Measurements from ENCODE around the gene HILPDA. TPM values are rescaled to one million over a fixed set of nuclear protein-coding genes. Genes with fewer than 3 reads are reported as not detected.

Gene HILPDA
- total RNA-seq, 1 donor from 2014 or later: 41.1 TPM

DNA sequence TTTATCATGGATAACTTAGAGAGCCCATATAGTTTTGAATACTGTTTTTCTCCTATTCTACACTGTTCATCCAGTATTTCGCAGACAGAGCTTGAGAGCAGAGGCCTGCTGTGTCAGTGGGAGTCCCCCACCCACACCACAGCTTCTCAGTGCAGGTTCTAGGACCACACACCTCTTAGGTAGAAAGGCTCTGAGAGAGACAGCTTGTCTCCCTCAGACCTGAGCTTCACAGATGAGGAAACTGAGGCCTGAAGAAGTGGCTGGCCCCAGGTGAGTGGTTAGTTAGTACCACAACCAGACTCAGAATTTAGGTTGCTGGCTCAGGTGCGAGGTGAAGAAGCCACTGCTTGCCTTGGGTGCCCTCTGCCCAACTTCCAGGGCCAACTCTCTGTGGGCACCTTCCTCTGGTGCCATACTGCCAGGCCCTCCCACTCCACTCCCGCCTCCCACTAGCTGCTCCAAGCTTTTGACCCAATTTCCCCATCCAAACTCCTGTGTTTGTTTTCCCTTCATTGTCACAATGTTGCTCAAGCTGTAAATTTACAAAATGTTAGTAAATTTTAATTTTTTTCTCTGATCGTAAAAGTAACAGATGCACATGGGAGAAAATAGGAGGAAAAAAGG is 7.6 kb upstream of the HILPDA start:
- no peaks in the 10 kb centered on the region for H3K36me3 ChIP-seq (ENCODE audit: control insufficient read depth, insufficient read depth, low read length)
- no peaks in the 10 kb centered on the region for H3K27me3 ChIP-seq (ENCODE audit: control insufficient read depth, insufficient read depth, low read length)
- no peak for FAIRE-seq
- no peak for DNase-seq (ENCODE audit: low read depth)
- no peak overlapping the region for H3K4me3 ChIP-seq (ENCODE audit: low read depth, low read length)
- TF ChIP-seq, protein P1, sequence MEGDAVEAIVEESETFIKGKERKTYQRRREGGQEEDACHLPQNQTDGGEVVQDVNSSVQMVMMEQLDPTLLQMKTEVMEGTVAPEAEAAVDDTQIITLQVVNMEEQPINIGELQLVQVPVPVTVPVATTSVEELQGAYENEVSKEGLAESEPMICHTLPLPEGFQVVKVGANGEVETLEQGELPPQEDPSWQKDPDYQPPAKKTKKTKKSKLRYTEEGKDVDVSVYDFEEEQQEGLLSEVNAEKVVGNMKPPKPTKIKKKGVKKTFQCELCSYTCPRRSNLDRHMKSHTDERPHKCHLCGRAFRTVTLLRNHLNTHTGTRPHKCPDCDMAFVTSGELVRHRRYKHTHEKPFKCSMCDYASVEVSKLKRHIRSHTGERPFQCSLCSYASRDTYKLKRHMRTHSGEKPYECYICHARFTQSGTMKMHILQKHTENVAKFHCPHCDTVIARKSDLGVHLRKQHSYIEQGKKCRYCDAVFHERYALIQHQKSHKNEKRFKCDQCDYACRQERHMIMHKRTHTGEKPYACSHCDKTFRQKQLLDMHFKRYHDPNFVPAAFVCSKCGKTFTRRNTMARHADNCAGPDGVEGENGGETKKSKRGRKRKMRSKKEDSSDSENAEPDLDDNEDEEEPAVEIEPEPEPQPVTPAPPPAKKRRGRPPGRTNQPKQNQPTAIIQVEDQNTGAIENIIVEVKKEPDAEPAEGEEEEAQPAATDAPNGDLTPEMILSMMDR (IDR thresholded peaks at IDR 0.05; ENCODE audit: insufficient read depth, low read length, severe bottlenecking): no peak

DNA sequence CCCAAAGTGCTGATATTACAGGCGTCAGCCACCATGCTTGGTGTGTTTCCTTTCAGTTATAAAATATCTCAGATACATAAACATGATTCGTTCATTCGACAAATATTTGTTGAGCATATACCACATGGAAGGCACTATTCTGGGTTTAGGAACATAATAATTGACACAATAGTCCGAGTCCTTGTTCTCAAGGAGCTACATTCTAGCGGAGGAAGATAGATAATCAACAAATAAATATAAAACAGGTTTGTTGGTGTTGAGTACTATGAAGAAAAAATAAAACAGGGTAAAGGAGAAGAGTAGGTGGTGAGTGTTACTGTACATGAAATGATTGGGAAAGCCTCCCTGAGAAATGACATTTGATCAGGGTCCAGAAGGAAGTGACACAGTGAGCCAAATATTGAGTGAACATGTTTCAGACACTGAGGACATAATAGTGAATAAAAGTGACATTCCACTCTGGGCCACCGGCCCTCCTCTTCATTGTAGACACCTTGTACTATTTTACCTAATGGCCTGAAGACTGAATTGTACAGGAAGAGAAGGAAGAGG is 6.9 kb upstream of the HILPDA start:
- TF ChIP-seq, protein P1 (IDR thresholded peaks at IDR 0.05; ENCODE audit: insufficient read depth, low read length, severe bottlenecking): no peak
- no peaks in the 10 kb centered on the region for H3K27me3 ChIP-seq (ENCODE audit: control insufficient read depth, insufficient read depth, low read length)
- FAIRE-seq: no peak

DNA sequence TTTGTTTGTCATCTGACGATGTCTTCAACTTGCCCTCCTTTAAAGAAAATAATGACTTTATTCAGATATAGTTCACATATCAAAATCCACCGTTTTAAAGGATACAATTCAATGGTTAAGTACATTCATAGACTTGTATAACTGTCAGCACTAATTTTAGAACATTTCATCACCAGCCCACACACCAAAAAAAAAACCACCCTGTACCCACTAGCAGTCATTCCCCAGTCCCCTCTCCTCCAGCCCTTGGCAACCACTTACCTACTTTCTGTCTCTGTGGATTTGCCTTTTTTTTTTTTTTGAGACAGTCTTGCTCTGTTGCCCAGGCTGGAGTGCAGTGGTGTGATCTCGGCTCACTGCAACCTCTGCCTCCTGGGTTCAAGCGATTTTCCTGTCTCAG is 5.3 kb upstream of the HILPDA start:
- Histone ChIP-seq H3K36me3 (ENCODE audit: control insufficient read depth, insufficient read depth, low read length) (no peaks in the 10 kb centered on the region), H3K27me3 (ENCODE audit: control insufficient read depth, insufficient read depth, low read length) (no peaks in the 10 kb centered on the region), H3K4me3 (ENCODE audit: low read depth, low read length) (no peak overlapping the region)
- DNase-seq (ENCODE audit: low read depth): no peak
- TF ChIP-seq, protein P1 (IDR thresholded peaks at IDR 0.05; ENCODE audit: insufficient read depth, low read length, severe bottlenecking): no peak
- FAIRE-seq: no peak

More for the DNA sequence above, 6.9 kb upstream of the HILPDA start:
- H3K36me3 ChIP-seq (ENCODE audit: control insufficient read depth, insufficient read depth, low read length): no peaks in the 10 kb centered on the region
- DNase-seq (ENCODE audit: low read depth): no peak
- H3K4me3 ChIP-seq (ENCODE audit: low read depth, low read length): no peak overlapping the region

DNA sequence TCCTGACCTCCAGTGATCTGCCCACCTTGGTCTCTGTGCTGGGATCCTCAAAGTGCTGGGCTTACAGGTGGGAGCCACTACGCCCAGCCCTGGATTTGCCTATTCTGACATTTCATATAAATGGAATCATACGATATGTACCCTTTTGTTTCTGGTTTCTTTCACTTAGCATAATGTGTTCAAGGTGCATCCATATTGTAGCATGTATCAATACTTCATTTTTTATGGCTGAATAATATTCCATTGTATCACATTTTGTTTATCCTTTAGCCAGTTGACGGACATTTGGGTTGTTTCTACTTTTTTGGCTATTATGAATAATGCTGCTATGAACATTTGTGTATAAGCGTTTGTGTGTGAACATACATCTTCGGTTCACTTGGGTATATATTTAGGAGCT is 4.8 kb upstream of the HILPDA start:
- no peak for DNase-seq (ENCODE audit: low read depth)
- no peaks in the 10 kb centered on the region for H3K27me3 ChIP-seq (ENCODE audit: control insufficient read depth, insufficient read depth, low read length)
- TF ChIP-seq, protein P1 (IDR thresholded peaks at IDR 0.05; ENCODE audit: insufficient read depth, low read length, severe bottlenecking): no peak
- H3K36me3 ChIP-seq (ENCODE audit: control insufficient read depth, insufficient read depth, low read length): no peaks in the 10 kb centered on the region
- no peak for FAIRE-seq
- H3K4me3 ChIP-seq (ENCODE audit: low read depth, low read length): no peak overlapping the region

DNA sequence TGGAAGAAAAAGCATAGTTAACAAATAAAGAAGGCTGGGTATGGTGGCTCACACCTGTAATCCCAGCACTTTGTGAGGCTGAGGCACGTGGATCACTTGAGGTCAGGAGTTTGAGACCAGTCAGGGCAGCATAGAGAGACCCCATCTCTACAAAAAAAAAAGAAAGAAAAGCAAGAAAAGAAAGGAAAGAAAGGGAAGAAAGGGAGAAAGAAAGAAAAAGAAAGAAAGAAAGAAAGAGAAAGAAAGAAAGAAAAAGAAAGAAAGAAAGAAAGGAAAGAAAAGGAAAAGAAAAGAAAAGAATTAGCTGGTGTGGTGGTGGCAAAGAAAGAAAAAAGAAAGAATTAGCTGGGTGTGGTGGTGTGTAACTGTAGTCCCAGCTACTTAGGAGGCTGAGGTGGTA is 3.1 kb upstream of the HILPDA start:
- FAIRE-seq (no peak), DNase-seq (ENCODE audit: low read depth) (no peak)
- TF ChIP-seq, protein P1 (IDR thresholded peaks at IDR 0.05; ENCODE audit: insufficient read depth, low read length, severe bottlenecking): no peak
- Histone ChIP-seq H3K36me3 (ENCODE audit: control insufficient read depth, insufficient read depth, low read length) (peaks cover 1% of the 10 kb centered on the region), H3K27me3 (ENCODE audit: control insufficient read depth, insufficient read depth, low read length) (no peaks in the 10 kb centered on the region), H3K4me3 (ENCODE audit: low read depth, low read length) (no peak overlapping the region)
